ENCODE measurements around the gene ARHGAP10.
A peak's percentile ranks its signal among the peaks of the same experiment; 100 is the strongest.

The ARHGAP10 gene

DNA sequence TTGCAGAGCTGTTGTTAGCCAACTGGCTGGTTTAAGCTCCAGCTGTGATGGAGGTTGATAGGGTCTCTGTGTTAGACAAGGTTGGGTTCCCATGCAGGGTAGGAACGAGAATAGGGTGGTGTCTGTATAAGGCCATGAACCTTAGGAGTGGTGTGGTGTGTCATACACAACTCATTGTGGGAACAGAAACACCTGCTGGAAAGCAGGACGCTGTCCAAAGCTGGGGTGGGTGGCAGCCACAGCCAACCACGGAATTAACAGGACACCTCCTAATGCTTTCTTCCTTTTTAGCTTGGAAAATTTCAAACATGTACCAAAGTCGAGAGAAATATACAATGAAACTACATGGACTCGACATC, 94.4 kb downstream of the ARHGAP10 start:
- TF ChIP-seq, protein P1, sequence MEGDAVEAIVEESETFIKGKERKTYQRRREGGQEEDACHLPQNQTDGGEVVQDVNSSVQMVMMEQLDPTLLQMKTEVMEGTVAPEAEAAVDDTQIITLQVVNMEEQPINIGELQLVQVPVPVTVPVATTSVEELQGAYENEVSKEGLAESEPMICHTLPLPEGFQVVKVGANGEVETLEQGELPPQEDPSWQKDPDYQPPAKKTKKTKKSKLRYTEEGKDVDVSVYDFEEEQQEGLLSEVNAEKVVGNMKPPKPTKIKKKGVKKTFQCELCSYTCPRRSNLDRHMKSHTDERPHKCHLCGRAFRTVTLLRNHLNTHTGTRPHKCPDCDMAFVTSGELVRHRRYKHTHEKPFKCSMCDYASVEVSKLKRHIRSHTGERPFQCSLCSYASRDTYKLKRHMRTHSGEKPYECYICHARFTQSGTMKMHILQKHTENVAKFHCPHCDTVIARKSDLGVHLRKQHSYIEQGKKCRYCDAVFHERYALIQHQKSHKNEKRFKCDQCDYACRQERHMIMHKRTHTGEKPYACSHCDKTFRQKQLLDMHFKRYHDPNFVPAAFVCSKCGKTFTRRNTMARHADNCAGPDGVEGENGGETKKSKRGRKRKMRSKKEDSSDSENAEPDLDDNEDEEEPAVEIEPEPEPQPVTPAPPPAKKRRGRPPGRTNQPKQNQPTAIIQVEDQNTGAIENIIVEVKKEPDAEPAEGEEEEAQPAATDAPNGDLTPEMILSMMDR (IDR thresholded peaks at IDR 0.05), result no peak
- Histone ChIP-seq H3K4me3 (ENCODE audit: low read depth in 1 of 2, low read length in 1 of 2) (no peak overlapping the region), H3K9me3 (no peaks in the 10 kb centered on the region), H3K27ac (no peak overlapping the region), H3K36me3 (no peaks in the 10 kb centered on the region), H3K27me3 (no peaks in the 10 kb centered on the region), H3K4me1 (ENCODE audit: control insufficient read depth in 1 of 2, insufficient read depth in 1 of 2, low read depth in 1 of 2, low read length in 1 of 2) (peaks cover 17 to 46% of the 10 kb centered on the region in 2 experiments)

DNA sequence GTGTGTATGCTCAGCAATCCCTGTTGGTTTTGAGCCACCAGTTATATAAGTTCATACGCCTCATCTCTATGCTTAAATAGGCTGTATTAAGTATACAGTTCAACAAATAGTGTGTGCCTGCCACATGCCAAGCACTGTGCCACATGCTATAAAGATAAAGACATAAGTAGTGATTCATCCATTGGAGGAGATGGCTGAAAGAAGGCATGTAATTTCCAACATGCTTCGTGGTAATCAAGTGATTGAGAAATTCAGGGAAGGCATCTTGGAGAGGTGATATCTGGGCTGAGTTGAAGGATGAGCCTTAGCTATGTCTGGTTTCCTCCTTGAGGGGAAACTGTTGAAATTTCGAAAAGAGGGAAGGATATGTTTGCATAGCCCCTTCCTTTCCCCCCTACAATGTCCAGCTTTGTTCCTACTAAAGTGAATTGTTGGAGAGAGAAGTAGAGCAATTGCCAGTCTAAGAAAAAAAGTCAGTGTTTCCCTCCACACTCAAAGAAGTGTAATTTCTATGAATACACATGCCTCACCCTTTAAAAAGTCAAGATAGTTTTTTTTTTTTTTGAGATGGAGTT, 96.5 kb downstream of the ARHGAP10 start:
- H3K27me3 ChIP-seq, result no peaks in the 10 kb centered on the region
- H3K9me3 ChIP-seq, result no peaks in the 10 kb centered on the region
- no peaks in the 10 kb centered on the region for H3K36me3 ChIP-seq
- peaks cover 27 to 53% of the 10 kb centered on the region in 2 experiments for H3K4me1 ChIP-seq (ENCODE audit: control insufficient read depth in 1 of 2, insufficient read depth in 1 of 2, low read depth in 1 of 2, low read length in 1 of 2)
- H3K27ac ChIP-seq, result peak overlapping the region; percentile 4
- H3K4me3 ChIP-seq (ENCODE audit: low read depth in 1 of 2, low read length in 1 of 2), result no peak overlapping the region
- TF ChIP-seq, protein P1 (IDR thresholded peaks at IDR 0.05), result no peak

DNA sequence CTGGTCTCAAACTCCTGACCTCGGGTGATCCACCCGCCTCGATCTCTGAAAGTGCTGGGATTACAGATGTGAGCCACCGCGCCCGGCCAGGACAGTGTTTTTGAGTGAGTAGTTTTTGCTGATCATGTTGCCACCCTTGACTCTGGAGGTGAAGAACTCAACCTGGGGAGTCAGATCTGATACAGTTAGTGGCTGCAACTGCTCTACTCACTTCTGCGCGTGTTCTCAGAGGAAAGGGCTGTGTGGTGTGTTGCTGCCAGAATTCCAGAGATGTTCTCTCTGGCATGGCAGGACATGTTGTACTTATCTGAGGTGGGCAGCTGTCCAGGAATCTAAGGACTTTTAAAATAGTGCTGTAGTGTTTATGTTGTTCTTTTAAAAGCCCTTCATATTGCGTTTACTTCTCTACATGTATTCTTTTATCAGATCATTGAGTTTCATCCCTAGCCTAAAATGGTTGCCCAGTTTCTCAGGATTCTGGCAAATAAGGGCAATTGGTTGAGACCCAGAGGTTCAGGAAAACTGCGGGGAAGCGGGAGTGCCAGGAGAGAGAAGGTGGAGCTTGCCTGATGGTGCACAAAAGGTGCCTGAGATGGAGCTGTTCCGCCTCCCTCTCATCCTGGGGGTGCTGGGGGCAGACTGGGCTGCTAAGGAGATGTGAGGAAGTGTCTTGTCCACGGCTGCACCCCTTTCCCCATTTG, 97.7 kb downstream of the ARHGAP10 start:
- H3K4me3 ChIP-seq (ENCODE audit: low read depth in 1 of 2, low read length in 1 of 2), result no peak overlapping the region
- H3K36me3 ChIP-seq, result no peaks in the 10 kb centered on the region
- H3K9me3 ChIP-seq, result no peaks in the 10 kb centered on the region
- H3K4me1 ChIP-seq (ENCODE audit: control insufficient read depth in 1 of 2, insufficient read depth in 1 of 2, low read depth in 1 of 2, low read length in 1 of 2), result peaks cover 27 to 53% of the 10 kb centered on the region in 2 experiments
- H3K27me3 ChIP-seq, result no peaks in the 10 kb centered on the region
- TF ChIP-seq, protein P1 (IDR thresholded peaks at IDR 0.05), result no peak
- no peak overlapping the region for H3K27ac ChIP-seq

DNA sequence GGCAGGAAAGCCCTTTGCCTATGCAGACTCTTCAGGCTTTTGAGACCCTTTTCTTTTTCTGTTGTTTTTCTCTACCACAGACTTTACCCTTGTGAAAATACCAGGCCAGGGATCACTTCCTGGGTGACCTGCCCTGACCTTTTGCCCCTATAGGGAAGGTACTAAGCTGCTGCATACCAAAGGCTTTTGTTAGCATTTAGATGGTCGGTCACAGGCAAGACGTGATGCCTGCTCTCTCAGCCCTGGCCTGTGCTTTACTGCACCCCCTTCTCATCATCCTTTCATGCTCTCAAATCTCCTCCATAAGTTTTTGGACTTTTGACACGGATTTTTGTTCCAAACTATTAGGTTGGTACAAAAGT, 98.2 kb downstream of the ARHGAP10 start:
- Histone ChIP-seq H3K27ac (no peak overlapping the region), H3K9me3 (no peaks in the 10 kb centered on the region), H3K27me3 (no peaks in the 10 kb centered on the region), H3K4me1 (ENCODE audit: control insufficient read depth in 1 of 2, insufficient read depth in 1 of 2, low read depth in 1 of 2, low read length in 1 of 2) (peaks cover 27 to 53% of the 10 kb centered on the region in 2 experiments), H3K4me3 (ENCODE audit: low read depth in 1 of 2, low read length in 1 of 2) (no peak overlapping the region), H3K36me3 (no peaks in the 10 kb centered on the region)
- TF ChIP-seq, protein P1 (IDR thresholded peaks at IDR 0.05), result no peak

DNA sequence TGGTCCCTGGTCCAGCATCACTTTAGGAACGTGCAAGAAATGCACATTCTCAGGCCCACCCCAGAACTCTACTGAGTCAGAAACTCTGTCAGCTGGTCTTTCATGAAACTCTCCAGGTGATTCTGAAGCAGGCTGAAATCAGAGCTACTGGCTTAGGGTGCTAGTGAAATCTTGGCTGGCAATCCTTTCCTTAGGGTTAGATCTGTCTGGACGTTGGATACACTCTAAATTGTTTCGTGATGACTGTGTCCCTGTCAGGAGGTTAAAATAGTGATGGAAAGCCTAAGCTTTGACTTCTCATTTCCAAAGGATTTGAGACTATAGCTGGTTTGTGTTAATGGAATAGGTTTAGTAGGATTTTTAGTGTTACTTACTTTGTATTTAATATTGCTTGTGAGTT, 99.1 kb downstream of the ARHGAP10 start:
- Histone ChIP-seq H3K4me3 (ENCODE audit: low read depth in 1 of 2, low read length in 1 of 2) (no peak overlapping the region), H3K4me1 (ENCODE audit: control insufficient read depth in 1 of 2, insufficient read depth in 1 of 2, low read depth in 1 of 2, low read length in 1 of 2) (peaks cover 27 to 52% of the 10 kb centered on the region in 2 experiments), H3K9me3 (no peaks in the 10 kb centered on the region), H3K36me3 (no peaks in the 10 kb centered on the region), H3K27me3 (no peaks in the 10 kb centered on the region), H3K27ac (no peak overlapping the region)
- TF ChIP-seq, protein P1 (IDR thresholded peaks at IDR 0.05), result no peak

Data from neutrophil (primary cell).